Measurements from ENCODE around the gene APOL4.
A peak's percentile ranks its signal among the peaks of the same experiment; 100 is the strongest.
"Not testable (repeated sequence)": the region's sequence is repeated elsewhere in the genome, so short reads cannot be mapped to it uniquely, and the experiment has no call there.

The APOL4 gene

GRCh38 chr22:36153501-36154422 is 47.8 kb downstream of the APOL4 start:
- DNase-seq (ENCODE audit: low spot score) = no peak

DNA sequence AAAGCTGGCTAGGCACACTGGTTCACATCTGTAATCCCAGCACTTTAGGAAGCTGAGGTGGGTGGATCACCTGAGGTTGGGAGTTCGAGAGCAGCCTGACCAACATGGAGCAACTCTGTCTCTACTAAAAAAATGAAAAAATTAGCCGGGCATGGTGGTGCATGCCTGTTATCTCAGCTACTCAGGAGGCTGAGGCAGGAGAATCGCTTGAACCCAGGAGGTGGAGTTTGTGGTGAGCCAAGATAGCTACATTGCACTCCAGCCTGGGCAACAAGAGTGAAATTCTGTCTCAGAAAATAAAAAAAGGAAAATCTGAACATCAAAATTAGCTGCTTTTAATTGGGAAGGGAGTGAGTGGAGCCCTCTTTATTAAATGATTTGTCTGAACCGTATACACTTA is 48.8 kb downstream of the APOL4 start:
- not testable (repeated sequence) for DNase-seq (ENCODE audit: low spot score)

GRCh38 chr22:36152088-36152487 is 49.5 kb downstream of the APOL4 start:
- DNase-seq (ENCODE audit: low spot score) = no peak

- no peak for DNase-seq (ENCODE audit: low spot score)
Observed at GRCh38 chr22:36151006-36151595, 50.5 kb downstream of the APOL4 start.

DNA sequence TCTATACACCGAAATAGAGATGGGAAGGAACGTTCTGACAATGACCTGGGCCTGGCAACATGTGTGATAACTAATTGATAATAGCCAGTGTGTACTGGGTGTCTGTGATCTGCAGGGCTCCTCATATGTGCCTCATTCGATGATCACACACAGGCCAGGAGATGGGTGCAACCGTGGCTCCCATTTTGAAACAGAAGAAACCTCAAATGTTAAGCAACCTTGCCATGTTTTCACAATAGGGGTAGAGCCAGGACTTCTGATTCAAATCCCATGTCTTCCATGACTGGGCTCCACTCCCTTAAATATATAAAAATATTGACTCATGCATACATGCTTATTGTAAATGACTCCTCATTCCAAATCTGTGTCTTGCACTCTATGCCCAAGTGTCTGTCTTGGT is 52.2 kb downstream of the APOL4 start:
- no peak for DNase-seq (ENCODE audit: low spot score)

GRCh38 chr22:36148411-36148810 is 53.2 kb downstream of the APOL4 start:
- DNase-seq (ENCODE audit: low spot score) = no peak

DNA sequence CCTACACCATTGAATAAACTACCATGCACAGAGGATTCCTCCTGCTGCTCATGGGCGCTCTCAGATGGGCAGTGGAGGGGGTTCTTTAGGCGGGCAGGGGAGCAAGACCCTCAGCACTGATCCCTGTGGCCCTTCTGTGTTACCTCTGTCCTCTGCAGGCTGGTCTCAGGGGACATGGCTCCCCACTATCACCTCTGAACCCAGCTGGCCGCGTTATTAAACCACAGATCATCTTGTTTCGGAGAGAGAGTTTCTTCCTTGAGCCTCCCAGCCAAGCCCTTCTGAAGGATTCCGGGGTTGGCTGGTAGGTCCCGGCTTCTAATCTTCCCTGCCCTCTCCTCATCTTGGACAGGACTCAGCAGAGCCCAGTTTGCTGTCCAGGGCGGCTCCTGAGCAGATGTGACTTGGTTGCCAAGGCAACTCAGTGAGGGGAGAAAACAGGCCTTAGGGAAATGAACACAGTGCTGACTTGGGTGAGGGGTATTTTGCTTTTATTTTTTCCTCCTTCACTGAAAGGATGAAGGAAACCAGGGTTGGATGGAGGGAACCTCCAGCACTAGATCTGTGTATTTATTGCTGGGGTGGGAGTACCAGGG is 54.3 kb downstream of the APOL4 start:
- DNase-seq (ENCODE audit: low spot score) = no peak

DNA sequence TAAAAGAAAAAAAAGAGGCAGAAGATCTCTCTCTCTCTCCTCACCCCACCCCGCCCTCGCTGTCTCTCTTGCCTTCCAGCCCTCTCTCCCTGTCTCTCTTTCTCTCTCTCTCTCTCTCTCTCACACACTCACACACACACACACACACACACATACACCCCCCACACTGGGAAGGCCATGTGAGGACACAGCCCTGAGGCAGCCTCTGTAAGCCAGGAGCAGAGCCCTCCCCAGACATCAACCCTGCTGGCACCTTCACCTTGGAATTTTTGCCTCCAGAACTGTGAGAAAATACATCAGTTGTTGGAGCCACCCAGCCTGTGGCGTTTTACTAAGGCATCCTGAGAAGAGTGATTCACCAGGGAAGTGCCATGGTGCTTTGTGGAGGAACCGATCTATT is 55.7 kb downstream of the APOL4 start:
- no peak for DNase-seq (ENCODE audit: low spot score)

DNA sequence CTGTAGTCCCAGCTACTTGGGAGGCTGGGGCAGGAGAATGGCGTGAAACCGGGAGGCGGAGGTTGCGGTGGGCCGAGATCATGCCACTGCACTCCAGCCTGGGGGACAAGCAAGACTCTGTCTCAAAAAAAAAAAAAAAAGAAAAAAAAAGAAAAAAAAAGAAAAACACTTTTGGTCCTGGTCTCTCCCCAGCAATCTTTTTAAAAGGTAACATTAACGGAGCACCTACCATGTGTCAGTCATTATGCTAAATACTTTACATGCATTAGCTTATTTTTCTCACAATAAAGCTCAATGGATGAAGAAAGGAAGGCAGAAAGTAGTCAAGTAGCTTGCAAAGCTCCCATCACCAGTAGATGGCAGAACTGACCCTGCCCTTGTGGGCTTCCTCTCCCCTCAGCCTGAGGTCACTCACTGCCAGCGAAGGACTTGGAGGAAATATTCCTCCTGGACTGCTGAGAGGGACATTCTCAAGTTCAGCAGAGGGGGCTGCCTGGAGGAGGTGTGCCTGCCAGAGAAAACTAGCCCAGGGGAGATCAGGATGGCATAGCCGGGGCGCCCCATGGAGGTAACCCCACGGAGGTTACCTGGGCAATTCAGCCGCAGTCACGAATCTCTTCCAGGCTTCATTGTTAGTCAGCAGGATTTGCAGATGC is 56.6 kb downstream of the APOL4 start:
- peak; percentile 38 for DNase-seq (ENCODE audit: low spot score)

- DNase-seq (ENCODE audit: low spot score) = no peak
Observed at GRCh38 chr22:36143956-36144355, 57.7 kb downstream of the APOL4 start.

- DNase-seq (ENCODE audit: low spot score) = no peak
Observed at GRCh38 chr22:36143066-36143815, 58.4 kb downstream of the APOL4 start.

GRCh38 chr22:36141481-36141880 is 60.1 kb downstream of the APOL4 start:
- no peak for DNase-seq (ENCODE audit: low spot score)

Data from HuH-7 (cell line).